Measurements from ENCODE around the gene PIK3CA. TPM values are rescaled to one million over a fixed set of nuclear protein-coding genes. Genes with fewer than 3 reads are reported as not detected.
"Not testable (repeated sequence)": the region's sequence is repeated elsewhere in the genome, so short reads cannot be mapped to it uniquely, and the experiment has no call there.

PIK3CA gene
- total RNA-seq, 1 donor, result 34.7 TPM

- Histone ChIP-seq H3K27ac (ENCODE audit: low read depth, low read length) (no peak overlapping the region), H3K36me3 (ENCODE audit: insufficient read depth, low read length) (peaks cover 4% of the 10 kb centered on the region), H3K4me1 (ENCODE audit: insufficient read depth, low read length) (no peaks in the 10 kb centered on the region), H3K27me3 (ENCODE audit: insufficient read depth, low read length) (no peaks in the 10 kb centered on the region), H4K20me1 (ENCODE audit: insufficient read depth, low read length) (no peaks in the 10 kb centered on the region), H3K9me3 (ENCODE audit: low read depth, low read length) (no peaks in the 10 kb centered on the region), H2AFZ (ENCODE audit: low read length) (no peak overlapping the region), H3K4me2 (ENCODE audit: insufficient read depth, low read length) (no peak overlapping the region), H3K79me2 (ENCODE audit: insufficient read depth, low read length) (no peaks in the 10 kb centered on the region), H3K4me3 (ENCODE audit: insufficient read depth, low read length) (no peak overlapping the region)
- no peak for DNase-seq (ENCODE audit: insufficient read length, low spot score, missing footprints)
- no peak for TF ChIP-seq CTCF (IDR thresholded peaks at IDR 0.05; ENCODE audit: extremely low read depth, low read depth, low read length)
Observed at GRCh38 chr3:179247289-179248015, 99.3 kb downstream of the PIK3CA start.

- no peak within 1 kb of the TSS for H3K4me2 ChIP-seq (ENCODE audit: insufficient read depth, low read length)
- no peaks in the 10 kb centered on the region for H4K20me1 ChIP-seq (ENCODE audit: insufficient read depth, low read length)
- H3K4me1 ChIP-seq (ENCODE audit: insufficient read depth, low read length), result no peaks in the 10 kb centered on the region
- no peak within 1 kb of the TSS for H3K27ac ChIP-seq (ENCODE audit: low read depth, low read length)
- no peaks in the 10 kb centered on the region for H3K9me3 ChIP-seq (ENCODE audit: low read depth, low read length)
- H3K36me3 ChIP-seq (ENCODE audit: insufficient read depth, low read length), result peaks cover 4% of the 10 kb centered on the region
- H3K27me3 ChIP-seq (ENCODE audit: insufficient read depth, low read length), result no peaks in the 10 kb centered on the region
- no peak for DNase-seq (ENCODE audit: insufficient read length, low spot score, missing footprints)
- TF ChIP-seq CTCF (IDR thresholded peaks at IDR 0.05; ENCODE audit: extremely low read depth, low read depth, low read length), result no peak
- H3K4me3 ChIP-seq (ENCODE audit: insufficient read depth, low read length), result no peak within 1 kb of the TSS
- no peaks in the 10 kb centered on the region for H3K79me2 ChIP-seq (ENCODE audit: insufficient read depth, low read length)
- no peak within 1 kb of the TSS for H2AFZ ChIP-seq (ENCODE audit: low read length)
Observed at GRCh38 chr3:179250803-179251476, 102.8 kb downstream of the PIK3CA start, which contains the start of gene KCNMB3. Gene KCNMB3, minus strand, starts transcription at chr3:179251114. Its CDS starts 124 bp downstream, at chr3:179250990.

GRCh38 chr3:179256813-179257212, 108.7 kb downstream of the PIK3CA start:
- no peak overlapping the region for H2AFZ ChIP-seq (ENCODE audit: low read length)
- no peak overlapping the region for H3K27ac ChIP-seq (ENCODE audit: low read depth, low read length)
- no peak overlapping the region for H3K4me3 ChIP-seq (ENCODE audit: insufficient read depth, low read length)
- DNase-seq (ENCODE audit: insufficient read length, low spot score, missing footprints), result no peak
- H4K20me1 ChIP-seq (ENCODE audit: insufficient read depth, low read length), result no peaks in the 10 kb centered on the region
- peaks cover 3% of the 10 kb centered on the region for H3K79me2 ChIP-seq (ENCODE audit: insufficient read depth, low read length)
- no peak overlapping the region for H3K4me2 ChIP-seq (ENCODE audit: insufficient read depth, low read length)
- TF ChIP-seq CTCF (IDR thresholded peaks at IDR 0.05; ENCODE audit: extremely low read depth, low read depth, low read length), result no peak
- no peaks in the 10 kb centered on the region for H3K4me1 ChIP-seq (ENCODE audit: insufficient read depth, low read length)
- H3K9me3 ChIP-seq (ENCODE audit: low read depth, low read length), result no peaks in the 10 kb centered on the region
- H3K36me3 ChIP-seq (ENCODE audit: insufficient read depth, low read length), result no peaks in the 10 kb centered on the region
- H3K27me3 ChIP-seq (ENCODE audit: insufficient read depth, low read length), result no peaks in the 10 kb centered on the region

- H3K4me2 ChIP-seq (ENCODE audit: insufficient read depth, low read length); H3K27me3 ChIP-seq (ENCODE audit: insufficient read depth, low read length); DNase-seq (ENCODE audit: insufficient read length, low spot score, missing footprints); H3K36me3 ChIP-seq (ENCODE audit: insufficient read depth, low read length); H2AFZ ChIP-seq (ENCODE audit: low read length); H3K4me1 ChIP-seq (ENCODE audit: insufficient read depth, low read length); H3K79me2 ChIP-seq (ENCODE audit: insufficient read depth, low read length); H3K4me3 ChIP-seq (ENCODE audit: insufficient read depth, low read length); H3K27ac ChIP-seq (ENCODE audit: low read depth, low read length); H3K9me3 ChIP-seq (ENCODE audit: low read depth, low read length); H4K20me1 ChIP-seq (ENCODE audit: insufficient read depth, low read length): not testable (repeated sequence)
Observed at GRCh38 chr3:179257742-179258141, 109.6 kb downstream of the PIK3CA start.
